ENCODE data around the gene VARS2. TPM values are rescaled to one million over a fixed set of nuclear protein-coding genes. Genes with fewer than 3 reads are reported as not detected.
A peak's percentile ranks its signal among the peaks of the same experiment; 100 is the strongest.

The VARS2 gene
- total and polyA plus RNA-seq, 8 donors: 11.3 to 40.6 (median 18.9) TPM

DNA sequence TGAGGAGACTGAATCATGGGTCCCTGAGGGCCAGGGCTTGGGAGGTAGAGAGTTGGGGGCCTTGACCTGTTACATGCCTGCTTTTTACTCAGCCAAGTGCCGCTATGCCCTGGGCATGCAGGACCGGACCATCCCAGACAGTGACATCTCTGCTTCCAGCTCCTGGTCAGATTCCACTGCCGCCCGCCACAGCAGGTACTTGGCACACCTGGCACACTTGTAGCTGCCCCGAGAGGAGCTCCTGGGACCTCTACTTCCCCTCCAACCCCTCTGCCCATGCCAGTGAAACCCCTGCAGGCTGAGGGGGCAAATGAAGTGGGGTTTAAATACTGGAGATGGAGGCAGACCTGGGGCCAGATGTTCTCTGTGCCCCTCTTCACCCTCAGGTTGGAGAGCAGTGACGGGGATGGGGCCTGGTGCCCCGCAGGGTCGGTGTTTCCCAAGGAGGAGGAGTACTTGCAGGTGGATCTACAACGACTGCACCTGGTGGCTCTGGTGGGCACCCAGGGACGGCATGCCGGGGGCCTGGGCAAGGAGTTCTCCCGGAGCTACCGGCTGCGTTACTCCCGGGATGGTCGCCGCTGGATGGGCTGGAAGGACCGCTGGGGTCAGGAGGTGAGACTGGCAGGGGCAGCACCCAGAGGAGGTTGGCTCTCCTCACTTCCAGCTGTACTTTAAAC is 25.1 kb upstream of the VARS2 start:
- no peak for ATAC-seq
- DNase-seq: peak in 1 of 6 donors; percentile 14
- no peak overlapping the region for H3K27ac ChIP-seq
- WGBS, 2 donors: 83 to 88% methylated on average over 18 of the region's 18 CpGs
- no peaks in the 10 kb centered on the region for H3K27me3 ChIP-seq
- H3K4me1 ChIP-seq: peaks cover 8 to 20% (median 19%) of the 10 kb centered on the region in 3 donors
- FAIRE-seq: no peak
- H3K4me3 ChIP-seq: no peak overlapping the region
- no peaks in the 10 kb centered on the region for H3K9me3 ChIP-seq
- H3K36me3 ChIP-seq: peaks cover 0 to 50% (median 17%) of the 10 kb centered on the region in 3 donors
- TF ChIP-seq, protein P1, sequence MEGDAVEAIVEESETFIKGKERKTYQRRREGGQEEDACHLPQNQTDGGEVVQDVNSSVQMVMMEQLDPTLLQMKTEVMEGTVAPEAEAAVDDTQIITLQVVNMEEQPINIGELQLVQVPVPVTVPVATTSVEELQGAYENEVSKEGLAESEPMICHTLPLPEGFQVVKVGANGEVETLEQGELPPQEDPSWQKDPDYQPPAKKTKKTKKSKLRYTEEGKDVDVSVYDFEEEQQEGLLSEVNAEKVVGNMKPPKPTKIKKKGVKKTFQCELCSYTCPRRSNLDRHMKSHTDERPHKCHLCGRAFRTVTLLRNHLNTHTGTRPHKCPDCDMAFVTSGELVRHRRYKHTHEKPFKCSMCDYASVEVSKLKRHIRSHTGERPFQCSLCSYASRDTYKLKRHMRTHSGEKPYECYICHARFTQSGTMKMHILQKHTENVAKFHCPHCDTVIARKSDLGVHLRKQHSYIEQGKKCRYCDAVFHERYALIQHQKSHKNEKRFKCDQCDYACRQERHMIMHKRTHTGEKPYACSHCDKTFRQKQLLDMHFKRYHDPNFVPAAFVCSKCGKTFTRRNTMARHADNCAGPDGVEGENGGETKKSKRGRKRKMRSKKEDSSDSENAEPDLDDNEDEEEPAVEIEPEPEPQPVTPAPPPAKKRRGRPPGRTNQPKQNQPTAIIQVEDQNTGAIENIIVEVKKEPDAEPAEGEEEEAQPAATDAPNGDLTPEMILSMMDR (IDR thresholded peaks at IDR 0.05): no peak
- intact Hi-C loops (cut with DNase I): loop anchor here in 1 of 3 donors (10.0 kb wide), 1 partner anchor 154 kb away; no protein-coding TSS in a partner anchor

DNA sequence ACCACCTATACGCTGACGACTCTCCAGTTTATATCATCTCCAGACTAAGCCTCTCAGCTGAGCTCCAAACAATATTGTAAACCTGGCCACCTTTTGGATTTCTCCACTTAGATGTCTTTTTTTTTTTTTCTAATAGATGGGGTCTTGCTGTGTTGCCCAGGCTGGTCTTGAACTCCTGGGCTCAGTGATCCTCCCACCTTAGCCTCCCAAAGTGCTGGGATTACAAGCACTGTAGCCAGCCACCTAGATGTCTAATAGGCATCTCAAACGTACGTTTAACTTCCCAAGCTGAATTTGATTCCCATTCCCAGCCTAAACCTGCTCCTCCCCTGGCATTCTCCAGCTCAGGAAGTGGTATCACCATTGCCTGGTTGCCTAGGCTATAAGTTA is 24.5 kb upstream of the VARS2 start:
- TF ChIP-seq, protein P1 (IDR thresholded peaks at IDR 0.05): no peak
- FAIRE-seq: no peak
- no peak overlapping the region for H3K4me3 ChIP-seq
- no peaks in the 10 kb centered on the region for H3K9me3 ChIP-seq
- H3K27me3 ChIP-seq: no peaks in the 10 kb centered on the region
- 66 to 73% methylated on average over 4 of the region's 4 CpGs for WGBS, 2 donors
- H3K27ac ChIP-seq: no peak overlapping the region
- intact Hi-C loops (cut with DNase I): loop anchor here in 1 of 3 donors (10.0 kb wide), 1 partner anchor 155 kb away; no protein-coding TSS in a partner anchor
- DNase-seq: peak in 1 of 6 donors; percentile 6
- peaks cover 8 to 20% (median 19%) of the 10 kb centered on the region in 3 donors for H3K4me1 ChIP-seq
- no peak for ATAC-seq
- peaks cover 0 to 55% (median 17%) of the 10 kb centered on the region in 3 donors for H3K36me3 ChIP-seq

DNA sequence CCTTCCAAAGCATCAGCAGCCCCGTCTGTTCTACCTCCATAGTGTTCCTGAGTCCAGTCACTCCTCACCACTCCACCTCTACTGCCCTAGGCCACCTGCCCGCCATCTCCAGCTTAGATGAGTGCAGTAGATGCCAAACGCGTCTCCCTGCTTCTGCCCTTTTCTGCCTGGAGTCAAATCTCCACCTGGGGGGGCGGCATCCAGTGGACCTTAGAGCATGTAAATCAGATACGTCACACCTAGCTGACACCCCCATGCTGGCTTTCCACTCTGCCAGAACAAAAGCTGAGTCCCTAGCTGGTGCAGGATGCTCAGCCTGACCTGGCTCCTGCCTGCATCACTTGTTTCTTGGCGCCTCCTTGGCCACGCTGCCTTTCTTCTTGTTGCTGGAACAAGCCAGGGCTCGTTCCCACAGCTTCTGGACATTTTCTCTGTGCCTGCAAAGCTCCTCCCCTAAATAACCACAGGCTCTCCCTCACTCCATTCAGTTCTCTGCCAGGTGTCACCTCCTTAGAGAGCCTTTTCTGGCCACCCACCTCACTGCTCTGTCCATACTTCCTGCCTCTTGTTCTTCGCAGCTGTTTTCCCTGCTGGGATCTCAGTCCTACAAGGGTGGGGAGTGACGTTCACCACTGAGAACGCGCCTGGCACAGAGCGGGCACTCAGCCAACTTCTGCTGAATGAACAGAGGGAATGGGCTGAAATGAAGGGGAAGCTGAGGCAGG is 24.0 kb upstream of the VARS2 start:
- intact Hi-C loops (cut with DNase I): loop anchor here in 1 of 3 donors (10.0 kb wide), 1 partner anchor 155 kb away; no protein-coding TSS in a partner anchor
- ATAC-seq (no peak), DNase-seq (peak in 1 of 6 donors; percentile 17), FAIRE-seq (no peak)
- Histone ChIP-seq H3K4me3 (no peak overlapping the region), H3K27me3 (no peaks in the 10 kb centered on the region), H3K9me3 (no peaks in the 10 kb centered on the region), H3K36me3 (peaks cover 0 to 60% (median 17%) of the 10 kb centered on the region in 3 donors), H3K27ac (no peak overlapping the region), H3K4me1 (peaks cover 8 to 20% (median 19%) of the 10 kb centered on the region in 3 donors)
- 83% methylated on average over 14 of the region's 14 CpGs for WGBS, 2 donors
- TF ChIP-seq, protein P1 (IDR thresholded peaks at IDR 0.05): no peak

DNA sequence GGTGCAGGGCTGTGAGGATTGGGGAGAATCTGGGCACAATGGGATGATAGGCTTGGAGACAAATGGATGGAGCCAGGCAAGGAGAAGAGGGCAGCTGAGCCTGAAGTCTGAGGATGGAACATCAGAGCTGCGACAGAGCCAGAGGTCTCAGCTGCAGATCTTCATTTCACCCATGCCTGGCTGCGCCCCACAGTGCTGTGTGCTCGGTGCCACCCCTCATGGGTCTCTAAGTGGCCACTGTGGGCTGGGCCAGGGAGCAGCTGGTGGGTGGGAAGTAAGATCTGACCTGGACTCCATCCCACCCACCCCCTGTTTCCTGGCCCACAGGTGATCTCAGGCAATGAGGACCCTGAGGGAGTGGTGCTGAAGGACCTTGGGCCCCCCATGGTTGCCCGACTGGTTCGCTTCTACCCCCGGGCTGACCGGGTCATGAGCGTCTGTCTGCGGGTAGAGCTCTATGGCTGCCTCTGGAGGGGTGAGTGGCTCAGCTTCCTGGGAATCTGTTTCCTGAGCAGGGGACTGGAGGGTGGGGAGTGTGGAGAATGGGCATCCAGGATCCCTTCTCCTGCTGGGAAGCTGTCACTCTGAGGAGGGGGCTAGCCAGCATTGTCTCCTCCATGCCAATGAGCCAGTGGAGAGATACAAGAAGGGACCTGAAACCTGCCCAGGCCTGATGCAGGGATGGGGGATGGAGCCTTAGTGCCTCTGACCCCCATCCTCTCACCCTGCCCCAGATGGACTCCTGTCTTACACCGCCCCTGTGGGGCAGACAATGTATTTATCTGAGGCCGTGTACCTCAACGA is 23.2 kb upstream of the VARS2 start:
- intact Hi-C loops (cut with DNase I): no loop called here
- Histone ChIP-seq H3K4me1 (peaks cover 8 to 18% (median 14%) of the 10 kb centered on the region in 3 donors), H3K27me3 (no peaks in the 10 kb centered on the region), H3K9me3 (no peaks in the 10 kb centered on the region), H3K27ac (no peak overlapping the region), H3K36me3 (peaks cover 0 to 68% (median 21%) of the 10 kb centered on the region in 3 donors), H3K4me3 (no peak overlapping the region)
- no peak for FAIRE-seq
- ATAC-seq: no peak
- 84 to 85% methylated on average over 12 of the region's 12 CpGs for WGBS, 2 donors
- peak in 1 of 6 donors; percentile 6 for DNase-seq
- TF ChIP-seq, protein P1 (IDR thresholded peaks at IDR 0.05): no peak
